ENCODE measurements around the gene BAIAP3.

Gene BAIAP3

GRCh38 chr16:1349351-1349750 lies 15.9 kb downstream of the BAIAP3 start:
- DNase-seq: no peak

DNA sequence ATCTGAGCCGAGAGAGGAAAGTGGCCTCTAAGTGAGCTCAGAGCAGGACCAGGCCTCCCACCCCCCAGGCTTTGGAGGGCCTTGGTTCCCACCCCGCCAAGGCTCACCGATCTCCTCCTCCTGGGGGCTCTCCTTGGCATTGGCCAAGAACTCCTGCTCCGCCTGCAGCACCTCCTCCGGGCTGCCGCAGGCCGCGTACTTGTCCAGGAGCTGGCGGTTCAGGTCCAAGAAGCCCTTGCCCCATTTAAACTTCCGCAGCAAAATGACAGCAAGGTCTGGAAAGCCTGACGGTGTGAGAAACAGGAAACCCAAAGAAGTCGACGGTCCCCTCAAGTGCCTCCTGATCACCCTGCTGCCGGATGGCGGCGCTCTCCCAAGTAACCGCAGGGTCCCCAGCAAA lies 16.5 kb downstream of the BAIAP3 start:
- DNase-seq: no peak

GRCh38 chr16:1350691-1351090 lies 17.2 kb downstream of the BAIAP3 start:
- no peak for DNase-seq

GRCh38 chr16:1351215-1351581 lies 17.8 kb downstream of the BAIAP3 start:
- no peak for DNase-seq

DNA sequence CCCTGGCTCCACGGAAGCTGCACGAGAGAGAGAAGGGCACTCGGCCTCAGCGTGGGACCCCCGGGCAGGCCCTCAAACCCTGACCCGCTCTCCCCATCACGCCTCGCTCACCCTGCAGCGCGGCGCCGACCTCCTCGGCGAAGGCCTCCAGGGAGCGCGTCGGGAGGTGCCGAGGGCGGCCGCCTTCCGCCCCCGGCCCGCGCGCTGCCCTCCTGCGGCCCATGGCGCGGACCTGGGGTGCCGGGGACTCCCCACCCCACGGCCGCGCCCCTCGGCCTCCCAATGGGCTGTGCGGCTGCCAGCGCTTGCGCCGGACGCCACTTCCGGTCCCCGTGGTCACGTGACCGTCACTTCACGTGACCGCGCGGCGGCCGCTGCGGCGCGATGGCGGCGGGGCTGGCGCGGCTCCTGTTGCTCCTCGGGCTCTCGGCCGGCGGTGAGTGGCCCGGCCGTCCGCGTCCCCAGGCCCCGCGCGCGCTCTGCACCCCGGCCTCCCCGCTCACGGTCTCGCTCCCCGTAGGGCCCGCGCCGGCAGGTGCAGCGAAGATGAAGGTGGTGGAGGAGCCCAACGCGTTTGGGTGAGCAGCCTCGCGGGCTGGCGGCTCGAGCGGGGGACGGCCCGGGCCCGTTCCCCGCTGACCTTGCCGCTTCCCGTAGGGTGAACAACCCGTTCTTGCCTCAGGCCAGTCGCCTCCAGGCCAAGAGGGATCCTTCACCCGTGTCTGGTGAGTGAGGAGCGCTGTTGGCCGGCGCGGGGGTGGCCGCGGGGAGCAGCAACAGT lies 18.3 kb downstream of the BAIAP3 start, which contains the start of the genes GNPTG and TSR3:
GNPTG (plus strand) TSS at position 350 of the 781 bp plus-strand sequence; CDS start at position 385, 35 bp downstream.
TSR3 (minus strand) TSS at position 297 of the 781 bp plus-strand sequence; CDS start at position 223, 74 bp downstream.
- DNase-seq: peak; percentile 80

DNA sequence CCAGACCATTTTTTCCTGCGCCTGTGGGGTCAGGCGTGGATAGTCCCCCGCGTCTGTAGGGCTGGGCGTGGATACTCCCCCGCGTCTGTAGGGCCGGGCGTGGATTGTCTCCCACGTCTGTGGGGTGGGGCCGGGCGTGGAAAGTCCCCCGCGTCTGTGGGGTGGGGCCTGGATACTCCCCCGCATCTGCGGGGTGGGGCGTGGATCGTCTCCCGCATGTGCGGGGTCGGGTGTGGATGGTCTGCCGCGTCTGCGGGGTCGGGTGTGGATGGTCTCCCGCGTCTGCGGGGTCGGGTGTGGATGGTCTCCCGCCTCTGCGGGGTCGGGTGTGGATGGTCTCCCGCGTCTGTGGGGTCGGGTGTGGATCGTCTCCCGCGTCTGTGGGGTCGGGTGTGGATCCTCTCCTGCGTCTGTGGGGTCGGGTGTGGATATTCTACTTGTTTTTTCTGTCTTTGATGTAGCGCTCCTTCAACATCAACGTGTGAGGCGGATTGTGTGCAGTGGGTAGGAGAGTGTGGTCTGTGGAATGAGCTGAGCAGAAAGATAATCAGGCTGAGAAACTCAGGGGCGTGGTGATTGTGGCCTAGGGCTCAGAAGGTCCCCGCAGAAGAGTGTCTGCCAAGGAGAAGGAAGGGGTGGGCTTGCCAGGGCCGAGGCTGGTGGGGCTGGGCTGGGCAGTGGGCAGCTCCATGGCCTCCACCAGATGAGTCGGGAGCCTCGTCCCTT lies 21.5 kb downstream of the BAIAP3 start:
- DNase-seq: no peak

GRCh38 chr16:1355591-1355990 lies 22.1 kb downstream of the BAIAP3 start:
- no peak for DNase-seq

- no peak for DNase-seq
Measured at GRCh38 chr16:1356061-1356900, 22.8 kb downstream of the BAIAP3 start.

DNA sequence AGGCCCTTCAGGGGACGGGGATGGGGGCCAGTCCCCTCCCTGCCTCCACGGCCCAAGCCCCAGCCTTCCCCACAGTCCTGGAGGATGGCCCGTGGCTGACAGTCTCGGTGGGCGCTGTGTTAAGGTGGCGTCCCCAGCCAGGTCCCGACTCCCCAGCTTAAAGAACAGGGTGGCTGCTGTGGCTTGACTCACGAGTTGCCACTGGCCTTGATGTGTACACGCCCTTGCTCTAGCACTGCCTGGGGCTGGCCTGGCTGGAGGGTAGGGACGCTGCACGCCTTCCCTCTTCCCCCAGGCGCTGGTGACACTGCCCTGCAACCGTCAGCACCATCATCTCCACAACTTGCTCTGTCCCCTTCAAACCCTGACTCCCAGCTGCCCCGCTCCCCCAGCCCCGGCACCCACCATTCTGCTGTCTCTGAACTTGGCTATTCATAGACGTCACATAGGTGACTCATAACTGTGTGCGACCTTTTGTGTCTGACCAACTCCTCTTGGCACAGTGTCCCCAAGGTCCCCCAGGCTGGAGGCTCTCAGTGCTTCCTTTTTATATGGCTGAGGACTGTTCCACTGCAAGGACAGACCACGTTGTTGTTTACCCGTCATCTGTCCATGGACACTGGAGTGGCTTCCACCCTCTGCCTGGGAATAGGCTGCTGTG lies 24.6 kb downstream of the BAIAP3 start:
- DNase-seq: no peak

DNA sequence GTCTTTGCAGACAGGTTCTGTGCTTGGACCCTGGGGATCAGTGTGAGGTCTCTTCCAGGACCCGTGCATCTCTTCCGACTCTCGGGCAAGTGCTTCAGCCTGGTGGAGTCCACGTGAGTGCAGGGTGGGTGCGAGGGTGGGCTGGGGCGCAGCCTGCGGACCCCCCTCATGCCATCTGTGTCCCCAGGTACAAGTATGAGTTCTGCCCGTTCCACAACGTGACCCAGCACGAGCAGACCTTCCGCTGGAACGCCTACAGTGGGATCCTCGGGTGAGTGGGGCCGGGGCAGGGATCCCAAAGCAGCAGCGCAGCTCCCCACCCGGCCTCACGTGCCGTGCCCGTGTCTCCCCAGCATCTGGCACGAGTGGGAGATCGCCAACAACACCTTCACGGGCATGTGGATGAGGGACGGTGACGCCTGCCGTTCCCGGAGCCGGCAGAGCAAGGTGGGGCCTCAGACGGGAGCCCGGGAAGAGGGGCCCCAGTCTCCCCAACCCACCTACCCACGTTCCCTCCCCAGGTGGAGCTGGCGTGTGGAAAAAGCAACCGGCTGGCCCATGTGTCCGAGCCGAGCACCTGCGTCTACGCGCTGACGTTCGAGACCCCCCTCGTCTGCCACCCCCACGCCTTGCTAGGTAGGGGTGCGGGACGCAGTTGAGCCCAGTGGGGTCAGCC lies 28.4 kb downstream of the BAIAP3 start:
- no peak for DNase-seq

- DNase-seq: no peak
Measured at GRCh38 chr16:1362807-1363206, 29.4 kb downstream of the BAIAP3 start.

DNA sequence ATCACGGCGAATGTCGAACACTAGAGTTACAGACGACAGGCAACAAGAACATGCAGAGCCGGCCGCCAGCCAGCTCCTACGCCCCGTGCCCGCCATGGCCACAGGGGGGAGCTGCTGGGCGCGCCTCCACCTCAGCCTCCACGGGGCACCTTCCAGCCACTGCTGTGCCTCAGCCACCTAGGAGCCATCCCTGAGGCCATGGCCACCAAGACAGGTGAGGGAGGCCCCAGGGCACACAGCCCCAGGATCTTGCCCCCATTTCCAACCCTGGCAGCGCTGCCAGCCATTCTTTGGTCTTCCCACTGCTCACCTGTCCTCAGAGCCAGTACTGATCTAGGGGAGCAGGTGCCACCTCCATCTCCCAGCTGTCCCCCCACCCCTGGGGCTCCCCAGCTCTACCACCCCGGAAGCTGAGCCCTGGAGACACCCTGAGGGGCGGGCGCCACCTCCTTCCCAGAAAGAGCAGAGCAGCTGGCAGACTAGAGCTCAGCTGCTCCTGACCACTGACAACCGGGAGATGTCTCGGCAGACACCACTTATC lies 30.1 kb downstream of the BAIAP3 start:
- peak; percentile 40 for DNase-seq

DNA sequence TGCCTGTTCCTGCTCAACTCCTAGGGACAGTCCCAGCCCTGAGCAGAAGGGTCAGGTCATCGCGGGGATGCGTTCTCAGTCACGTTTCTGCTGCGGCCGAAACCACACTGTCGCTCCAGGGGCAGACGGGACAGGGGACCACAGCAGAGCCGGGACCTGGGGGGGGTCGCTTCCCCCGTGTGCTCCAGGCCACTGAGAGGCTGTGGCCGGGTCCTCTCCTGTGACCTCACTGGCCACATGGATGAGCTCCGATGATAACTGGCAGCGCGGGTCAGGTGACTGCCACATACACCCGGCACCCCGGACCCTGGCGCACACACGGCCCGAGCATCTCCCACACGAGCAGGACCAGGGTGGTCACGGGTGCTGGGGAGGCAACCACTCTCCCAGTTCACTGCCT lies 31.1 kb downstream of the BAIAP3 start:
- DNase-seq: no peak

DNA sequence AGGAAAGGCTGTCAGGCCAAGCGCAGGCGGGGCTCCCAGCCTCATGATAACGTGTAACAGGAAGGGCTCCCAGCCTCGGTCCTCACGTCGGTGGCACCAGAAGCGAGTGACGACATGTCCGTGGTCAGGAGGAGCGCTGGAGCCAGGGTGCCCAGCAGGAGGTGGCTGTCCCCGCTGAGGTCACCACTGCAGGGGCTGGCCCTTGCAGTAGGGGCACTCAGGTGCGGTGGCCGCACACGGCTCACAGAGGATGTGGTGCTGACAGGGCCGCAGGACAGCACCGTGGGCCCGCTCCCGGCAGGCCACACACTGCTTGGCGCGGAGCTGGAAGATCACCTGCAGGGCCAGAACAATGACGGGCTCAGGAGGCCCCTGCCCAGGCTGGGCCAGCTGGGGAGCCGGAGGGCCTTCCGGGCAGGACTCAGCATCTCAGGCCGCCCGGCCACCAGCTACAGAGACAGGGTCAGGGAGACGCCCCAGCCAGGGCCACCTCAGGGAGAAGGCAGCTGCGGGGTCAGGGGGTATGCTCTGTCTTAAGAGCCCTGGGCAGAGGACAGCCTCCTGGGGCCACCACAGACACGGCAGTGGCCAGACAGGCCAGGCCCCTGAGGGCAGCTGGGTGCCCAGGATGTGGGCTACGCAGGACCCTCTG lies 32.7 kb downstream of the BAIAP3 start:
- DNase-seq: no peak

GRCh38 chr16:1366712-1367299 lies 33.4 kb downstream of the BAIAP3 start:
- no peak for DNase-seq

DNA sequence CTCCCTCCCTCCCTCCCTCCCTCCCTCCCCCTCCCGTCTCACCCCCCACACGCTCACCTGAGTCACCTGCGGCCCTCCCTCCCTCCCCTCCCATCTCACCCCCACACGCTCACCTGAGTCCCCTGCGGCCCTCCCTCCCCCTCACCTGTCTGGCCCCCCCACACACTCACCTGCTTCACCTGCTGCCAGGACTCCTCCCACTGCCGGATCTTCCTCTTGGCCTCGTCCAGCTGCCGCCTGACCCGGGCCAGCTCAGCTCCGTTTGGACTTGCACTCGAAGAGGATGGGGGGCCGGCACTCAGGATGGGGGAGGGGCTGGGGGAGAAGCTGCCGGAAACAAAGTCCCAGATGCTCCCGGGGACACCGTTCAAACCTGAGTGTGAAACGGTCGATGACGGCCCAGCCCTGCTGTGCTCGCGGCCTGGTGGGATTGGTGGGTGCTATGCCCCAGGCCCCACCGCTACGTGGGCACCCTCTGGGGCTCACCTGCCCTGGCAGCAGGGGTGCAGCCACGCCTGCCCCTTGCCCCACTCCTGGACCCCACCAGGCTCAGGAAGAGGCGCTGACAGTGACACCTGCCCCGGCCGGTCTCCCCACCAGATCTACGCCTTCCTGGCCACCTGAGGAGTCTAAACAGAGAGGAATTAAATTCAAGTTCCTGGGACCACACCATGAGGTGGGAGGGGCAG lies 34.2 kb downstream of the BAIAP3 start:
- DNase-seq: no peak

- no peak for DNase-seq
Measured at GRCh38 chr16:1371054-1371978, 37.9 kb downstream of the BAIAP3 start.

DNA sequence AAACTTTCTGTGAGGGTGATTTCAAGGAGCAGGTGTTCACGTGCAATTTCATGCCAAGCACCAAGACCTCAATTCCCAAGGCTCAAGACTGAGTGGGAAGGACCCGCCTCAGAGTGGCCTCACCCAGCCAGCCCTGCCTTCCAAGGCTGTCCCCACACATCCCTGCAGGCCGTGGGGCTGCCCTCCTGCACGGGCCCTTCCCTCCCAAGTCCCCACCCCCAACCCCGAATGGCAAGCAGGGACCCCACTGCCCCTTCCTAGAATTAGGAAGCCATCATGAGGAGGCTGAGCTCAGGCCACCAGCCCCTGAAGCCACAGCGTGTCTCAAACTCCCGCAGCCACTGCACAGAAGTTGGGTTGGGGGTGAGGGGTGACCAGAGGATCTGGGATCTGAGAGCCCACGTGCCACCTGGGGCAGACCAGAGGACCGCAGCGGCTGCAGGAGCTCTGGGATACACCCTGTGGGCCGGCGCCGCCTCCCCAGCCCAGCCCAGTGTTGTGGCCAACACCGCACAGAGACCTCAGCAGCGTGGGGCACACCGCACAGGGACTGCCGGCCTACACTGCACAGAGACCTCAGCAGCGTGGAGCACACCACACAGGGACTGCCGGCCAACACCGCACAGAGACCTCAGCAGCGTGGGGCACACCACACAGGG lies 39.0 kb downstream of the BAIAP3 start:
- no peak for DNase-seq
